NCI-H1694 treated with DMSO at 0.1 percent for 48 hours (cell line): ENCODE measurements around the gene CCDC150.
"Not testable (repeated sequence)": the region's sequence is repeated elsewhere in the genome, so short reads cannot be mapped to it uniquely, and the experiment has no call there.

ENCODE experiments used
- DNase-seq: peaks from one replicate; lab custom pipeline; 2025; lab: John Stamatoyannopoulos, UW

CCDC150 gene

DNA sequence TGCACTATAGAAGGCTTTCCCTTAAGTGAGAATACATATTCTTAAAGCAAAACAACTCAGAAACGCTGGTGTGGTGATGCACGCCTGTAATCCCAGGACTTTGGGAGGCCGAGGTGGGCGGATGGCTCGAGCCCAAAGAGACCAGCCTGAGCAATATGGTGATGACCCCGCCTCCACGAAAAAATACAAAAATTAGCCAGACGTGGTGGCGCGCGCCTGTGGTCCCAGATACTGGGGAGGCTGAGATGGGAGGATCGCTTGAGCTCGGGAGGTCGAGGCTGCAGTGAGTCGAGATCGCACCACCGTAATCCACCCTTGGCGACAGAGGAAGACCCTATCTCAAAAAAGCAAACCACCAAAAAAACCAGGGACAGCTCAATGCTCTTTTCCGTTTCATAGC lies 750 bp upstream of the CCDC150 start:
- DNase-seq: no peak

DNA sequence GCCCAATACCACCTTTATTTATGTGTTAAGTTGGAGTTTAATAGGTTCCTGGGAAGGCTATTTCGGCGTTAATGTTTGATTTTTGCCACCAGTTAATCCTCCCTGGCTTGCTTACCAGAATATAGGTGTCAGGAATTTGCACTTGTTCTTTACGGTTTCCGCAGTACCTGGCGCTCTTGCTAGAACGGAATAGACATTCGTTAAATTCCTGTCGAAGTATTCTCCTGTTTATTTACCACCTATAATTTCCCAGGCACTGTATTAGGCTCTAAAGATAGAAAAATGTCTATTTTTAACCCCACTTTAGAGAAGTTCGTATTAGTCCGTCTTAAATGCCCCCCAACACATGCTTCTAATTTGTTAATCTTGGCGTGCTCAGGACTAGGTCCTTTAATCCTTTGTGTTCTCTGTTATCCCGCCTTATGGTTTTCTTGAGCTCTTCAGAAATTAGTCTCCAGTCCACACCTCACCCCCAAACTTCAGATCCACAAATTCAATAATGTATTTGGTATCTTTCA lies 575 bp downstream of the CCDC150 start:
- DNase-seq: no peak

DNA sequence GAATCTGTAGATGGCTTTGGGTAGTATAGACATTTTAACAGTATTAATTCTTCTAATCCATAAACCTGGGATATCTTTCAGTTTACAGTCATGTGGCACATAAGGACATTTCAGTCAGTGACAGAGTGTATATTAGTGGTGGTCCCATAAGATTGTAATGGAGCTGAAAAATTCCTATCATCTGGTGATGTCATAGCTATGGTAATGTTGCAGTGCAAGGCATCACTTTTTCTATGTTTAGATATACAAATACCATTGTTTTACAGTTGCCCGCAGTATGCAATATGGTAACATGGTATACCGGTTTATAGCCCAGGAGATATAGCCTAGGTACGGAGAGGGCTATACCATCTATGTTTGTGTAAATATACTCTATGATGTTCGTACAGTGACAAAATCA lies 9.7 kb downstream of the CCDC150 start:
- DNase-seq: no peak

DNA sequence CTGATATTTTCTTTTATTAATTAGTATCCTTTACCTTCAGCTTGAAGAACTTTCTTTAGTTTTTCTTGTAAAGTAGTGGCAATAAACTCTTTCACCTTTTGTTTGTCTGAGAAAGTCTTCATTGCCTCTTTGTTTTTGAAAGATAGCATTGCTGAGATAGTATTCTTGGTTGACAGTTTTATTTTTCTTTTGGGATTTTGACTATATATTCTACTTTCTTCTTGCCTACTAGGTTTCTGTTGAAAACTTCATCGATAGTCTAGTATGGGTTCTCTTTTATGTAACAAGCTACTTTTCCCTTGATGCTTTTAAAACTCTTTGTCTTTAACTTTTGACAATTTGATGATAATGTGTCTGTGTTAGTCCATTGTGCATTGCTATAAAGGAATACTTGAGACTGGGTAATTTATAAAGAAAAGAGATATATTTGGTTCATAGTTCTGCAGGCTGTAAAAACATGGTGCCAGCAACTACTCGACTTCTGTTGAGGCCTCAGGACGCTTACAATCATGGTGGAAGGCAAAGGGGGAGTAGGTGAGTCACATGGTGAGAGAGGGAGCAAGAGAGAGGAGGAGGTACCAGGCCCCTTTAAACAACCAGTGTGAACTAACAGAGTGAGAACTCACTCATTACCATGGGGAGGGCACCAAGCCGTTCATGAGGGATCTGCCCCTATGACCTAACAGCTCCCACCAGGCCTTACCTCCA lies 12.0 kb downstream of the CCDC150 start:
- no peak for DNase-seq

DNA sequence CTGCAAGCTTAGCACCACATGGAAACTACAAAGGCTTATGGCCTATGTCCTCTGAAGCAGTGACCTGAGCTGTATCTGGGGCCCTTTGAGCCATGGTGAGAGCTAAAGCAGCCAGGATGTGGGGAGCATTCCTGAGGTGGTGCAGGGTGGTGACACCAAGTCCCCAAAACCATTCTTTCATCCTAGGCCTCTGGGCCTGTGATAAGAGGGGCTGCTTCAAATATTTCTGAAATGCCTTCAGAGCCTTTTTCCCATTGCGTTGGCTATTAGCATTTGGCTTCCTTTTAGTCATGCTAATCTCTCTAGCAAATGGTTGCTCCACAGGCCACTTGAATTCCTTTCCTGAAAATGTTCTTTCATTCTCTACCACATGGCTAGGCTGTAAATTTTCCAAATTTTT lies 13.4 kb downstream of the CCDC150 start:
- DNase-seq: no peak

DNA sequence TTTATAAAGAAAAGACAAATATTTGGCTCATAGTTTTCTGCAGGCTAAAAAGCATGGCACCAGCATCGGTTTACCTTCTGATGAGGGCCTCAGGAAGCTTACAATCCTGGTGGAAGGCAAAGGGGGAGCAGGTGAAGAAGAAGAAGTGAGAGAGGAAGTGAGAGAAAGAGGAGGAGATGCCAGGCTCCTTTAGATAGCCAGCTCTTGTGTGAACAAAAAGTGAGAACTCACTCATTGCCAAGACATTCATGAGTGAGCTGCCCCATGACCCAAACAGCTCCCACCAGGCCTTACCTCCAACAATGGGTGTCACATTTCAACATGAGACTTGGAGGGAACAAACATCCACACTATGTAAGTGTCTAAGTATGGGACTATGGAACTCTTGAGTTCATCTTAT lies 14.3 kb downstream of the CCDC150 start:
- DNase-seq: no peak

DNA sequence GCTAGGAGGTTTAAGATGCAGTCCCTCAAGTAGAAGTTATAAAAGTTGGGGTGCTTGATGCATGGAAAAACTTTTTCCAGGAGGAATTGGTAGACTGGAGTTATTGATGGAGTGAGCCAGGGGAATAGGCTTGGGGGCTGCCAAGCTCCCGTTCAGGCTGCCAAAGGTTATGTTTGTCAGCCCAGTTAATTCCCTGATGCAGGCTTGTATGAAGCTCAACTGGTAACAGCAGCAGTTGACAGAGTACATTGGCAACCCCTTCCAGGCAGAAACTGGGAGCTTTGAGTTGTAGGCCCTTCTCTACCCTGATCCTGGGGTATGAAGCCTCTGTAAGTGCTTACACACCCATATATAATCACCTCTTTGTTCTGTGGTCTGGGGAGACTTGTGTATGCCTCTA lies 16.2 kb downstream of the CCDC150 start:
- no peak for DNase-seq

DNA sequence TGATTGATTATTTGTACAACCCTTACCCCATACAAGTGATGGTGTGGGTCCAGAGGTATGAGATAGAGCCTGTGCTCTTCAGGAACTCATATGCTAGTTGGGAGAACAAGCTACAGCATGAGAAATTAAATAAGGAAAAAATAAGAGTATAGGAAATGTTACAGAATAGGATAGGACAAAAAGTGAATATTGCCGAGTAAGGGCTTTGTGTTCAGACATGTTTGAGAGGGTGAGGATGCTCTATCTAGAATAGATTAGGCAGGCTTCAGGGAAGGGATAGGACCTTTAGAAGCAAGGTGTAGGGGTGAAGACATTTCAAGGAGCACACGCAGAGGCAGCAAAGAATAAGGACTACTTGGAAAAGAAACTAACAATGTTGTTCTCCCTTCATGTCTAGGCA lies 17.8 kb downstream of the CCDC150 start:
- no peak for DNase-seq

DNA sequence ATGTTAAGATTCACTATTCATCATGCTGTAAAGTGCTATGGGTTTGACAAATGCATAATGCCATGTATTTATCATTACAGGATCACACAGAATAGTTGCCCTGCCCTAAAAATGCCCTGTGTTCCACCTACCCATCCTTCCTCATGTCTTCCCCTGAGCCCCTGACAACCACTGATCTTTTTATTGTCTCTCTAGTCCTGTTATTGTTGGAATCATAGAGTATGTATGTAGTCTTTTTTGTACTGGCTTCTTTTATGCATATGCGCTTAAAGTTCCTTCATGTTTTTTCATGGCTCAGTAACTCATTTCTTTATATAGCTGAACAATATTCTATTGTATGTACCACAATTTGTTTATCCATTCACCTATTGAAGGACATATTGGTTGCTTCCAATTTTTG lies 20.3 kb downstream of the CCDC150 start:
- DNase-seq: no peak

DNA sequence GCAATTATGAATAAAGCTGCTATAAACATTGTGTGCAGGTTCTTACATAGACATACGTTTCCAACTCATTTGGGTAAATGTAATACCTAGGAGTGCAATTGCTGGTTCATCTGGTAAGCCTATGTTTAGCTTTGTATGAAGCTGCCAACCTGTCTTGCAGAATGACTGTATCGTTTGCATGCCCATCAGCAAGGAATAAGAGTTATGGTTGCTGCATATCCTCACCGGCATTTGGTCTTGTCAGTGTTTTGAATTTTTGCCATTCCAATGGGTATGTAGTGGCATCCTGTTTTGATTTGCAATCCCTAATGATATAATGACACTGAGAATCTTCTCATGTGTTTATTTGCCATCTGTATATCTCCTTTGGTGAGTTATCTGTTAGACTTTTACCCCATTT lies 20.7 kb downstream of the CCDC150 start:
- DNase-seq: no peak

DNA sequence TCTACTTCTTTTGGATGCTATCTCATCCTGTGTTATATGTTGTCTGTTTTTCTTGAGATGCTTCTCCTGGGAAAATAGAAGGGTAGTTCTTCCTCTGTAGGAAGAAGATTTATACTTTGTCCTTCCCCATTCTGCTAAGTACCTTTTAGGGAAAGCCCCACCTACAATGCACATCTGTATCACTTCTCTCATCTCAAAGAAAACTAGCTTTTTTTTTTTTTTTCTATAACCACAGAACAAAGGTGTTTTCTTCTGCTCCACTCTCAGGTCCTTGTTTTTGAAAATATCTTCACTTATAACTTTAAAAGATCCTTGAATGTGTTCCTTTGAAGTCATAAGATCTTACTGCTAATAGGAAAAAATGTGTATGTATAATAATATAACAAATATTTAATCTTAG lies 30.8 kb downstream of the CCDC150 start:
- no peak for DNase-seq

DNA sequence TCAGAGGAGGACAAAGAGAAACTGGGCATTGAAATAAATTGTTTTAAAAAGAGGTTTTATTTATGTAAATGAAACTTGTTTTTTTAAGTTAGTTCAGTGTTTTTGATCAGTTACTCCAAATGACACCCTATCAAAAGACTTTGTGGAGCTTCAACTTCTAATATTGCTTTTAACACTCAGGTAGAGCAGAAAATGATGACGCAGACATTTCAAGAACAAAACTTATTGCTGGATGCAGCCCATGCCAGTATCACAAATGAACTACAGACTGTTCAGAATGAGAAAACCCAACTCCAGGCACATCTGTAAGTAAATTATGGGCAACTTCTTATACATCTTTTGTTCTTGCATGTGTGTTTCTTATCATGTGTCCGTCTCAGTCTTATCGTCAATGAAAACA lies 36.4 kb downstream of the CCDC150 start:
- DNase-seq: no peak

DNA sequence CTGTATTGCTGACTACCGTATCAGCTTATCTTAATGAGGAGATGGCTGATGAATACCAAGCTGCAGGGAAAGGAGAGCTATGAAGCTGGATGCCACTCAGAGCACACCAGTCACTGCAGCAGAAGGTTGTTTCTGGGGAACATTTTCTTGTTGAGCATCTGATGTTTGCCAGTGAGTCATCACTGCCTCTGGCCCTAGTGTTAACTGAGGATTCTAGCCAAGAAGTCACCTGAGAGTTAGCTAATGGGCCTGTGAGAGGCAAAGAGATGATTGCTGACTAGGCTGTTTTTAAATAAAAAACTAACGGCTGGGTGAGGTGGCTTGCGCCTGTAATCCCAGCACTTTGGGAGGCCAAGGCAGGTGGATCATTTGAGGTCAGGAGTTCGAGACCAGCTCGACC lies 37.9 kb downstream of the CCDC150 start:
- no peak for DNase-seq

DNA sequence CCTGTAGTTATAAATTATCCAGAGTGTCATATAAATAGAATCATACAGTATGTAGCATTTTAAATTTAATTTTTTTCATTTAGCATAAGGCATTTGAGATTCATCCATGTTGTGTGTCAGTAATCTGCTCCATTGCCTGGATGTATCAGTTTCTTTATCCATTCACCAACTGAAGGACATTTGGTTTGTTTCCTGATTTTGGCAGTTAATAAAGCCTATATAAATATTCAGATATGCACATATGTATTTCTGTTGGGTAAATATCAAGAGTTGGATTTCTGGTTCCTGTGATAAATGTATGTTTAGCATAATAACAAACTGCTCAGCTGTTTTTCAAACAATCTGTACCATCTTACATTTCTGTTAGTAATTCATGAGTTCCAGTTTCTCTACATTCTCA lies 39.9 kb downstream of the CCDC150 start:
- DNase-seq: no peak

DNA sequence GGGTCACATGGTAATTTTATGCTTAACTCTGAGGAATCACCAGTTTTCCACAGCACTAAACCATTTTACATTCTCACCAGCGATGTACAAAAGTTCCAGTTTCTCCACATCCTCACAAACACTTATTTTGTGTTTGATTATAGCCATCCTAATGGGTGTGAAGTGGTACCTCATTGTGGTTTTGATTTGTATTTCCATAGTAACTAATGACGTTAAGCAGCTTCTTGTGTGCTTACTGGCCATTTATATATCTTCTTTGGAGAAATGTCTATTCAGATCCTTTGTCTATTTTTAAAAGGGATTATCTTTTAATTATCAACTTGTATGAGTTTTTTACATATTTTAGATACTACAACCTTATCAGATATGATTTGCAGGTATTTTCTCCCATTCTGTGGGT lies 42.0 kb downstream of the CCDC150 start:
- no peak for DNase-seq

DNA sequence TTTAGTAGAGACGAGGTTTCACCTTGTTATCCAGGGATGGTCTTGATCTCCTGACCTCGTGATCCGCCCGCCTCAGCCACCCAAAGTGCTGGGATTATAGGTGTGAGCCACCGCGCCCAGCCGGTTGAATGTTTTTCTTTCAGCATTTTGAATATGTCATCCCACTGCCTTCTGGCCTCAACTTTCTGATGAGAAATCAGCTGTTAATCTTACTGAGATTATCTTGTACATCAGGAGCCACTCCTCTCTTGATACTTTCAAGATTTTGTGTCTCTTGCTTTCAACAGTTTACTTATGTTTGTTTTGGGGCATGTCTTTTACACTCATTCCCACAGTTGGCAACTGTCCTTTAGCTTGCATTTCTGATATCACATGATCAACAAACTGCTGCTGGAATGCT lies 46.3 kb downstream of the CCDC150 start:
- DNase-seq: no peak

DNA sequence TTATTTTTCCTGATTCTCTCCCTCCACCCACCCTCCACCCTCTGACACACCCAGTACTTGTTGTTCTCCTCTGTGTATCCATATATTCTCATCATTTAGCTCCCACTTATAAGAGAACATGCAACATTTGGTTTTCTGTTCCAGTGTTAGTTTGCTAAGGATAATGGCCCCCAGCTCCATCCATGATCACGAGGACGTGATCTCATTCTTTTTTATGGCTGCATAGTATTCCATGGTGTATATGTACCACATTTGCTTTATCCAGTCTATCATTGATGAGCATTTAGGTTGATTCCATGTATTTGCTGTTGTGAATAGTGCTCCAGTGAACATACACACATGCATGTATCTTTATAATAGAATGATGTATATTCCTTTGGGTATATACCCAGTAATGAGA lies 47.2 kb downstream of the CCDC150 start:
- DNase-seq: not testable (repeated sequence)

DNA sequence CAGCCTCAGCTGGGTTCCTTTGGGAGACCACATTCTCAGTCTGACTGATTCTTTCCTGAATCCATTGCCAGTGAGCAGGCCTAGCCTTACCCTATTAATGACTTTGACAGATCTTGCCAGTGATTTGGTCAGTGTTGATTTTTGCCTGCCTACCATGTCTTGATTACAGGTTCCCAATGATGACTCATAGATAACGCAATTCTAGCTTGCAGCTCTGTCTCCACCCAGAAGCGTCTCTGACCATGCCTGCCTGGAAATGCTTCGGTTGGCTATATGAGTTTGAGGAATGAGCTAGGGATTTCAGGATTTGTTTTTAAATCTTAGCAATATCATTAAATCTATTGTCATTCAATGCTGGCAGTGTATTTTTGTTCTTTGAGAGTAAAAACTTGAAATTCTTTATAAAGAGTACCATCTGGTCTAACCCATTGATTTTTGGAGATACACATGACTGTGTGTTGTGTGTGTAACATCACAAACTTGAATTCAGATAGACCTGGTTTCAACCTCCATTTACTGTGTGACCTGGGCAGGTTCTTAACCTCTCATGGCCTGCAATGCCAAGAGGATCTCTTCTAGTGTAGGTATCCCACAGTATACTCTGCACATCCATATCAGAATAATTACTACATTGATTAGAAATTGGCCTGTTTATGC lies 57.0 kb downstream of the CCDC150 start:
- DNase-seq: no peak

DNA sequence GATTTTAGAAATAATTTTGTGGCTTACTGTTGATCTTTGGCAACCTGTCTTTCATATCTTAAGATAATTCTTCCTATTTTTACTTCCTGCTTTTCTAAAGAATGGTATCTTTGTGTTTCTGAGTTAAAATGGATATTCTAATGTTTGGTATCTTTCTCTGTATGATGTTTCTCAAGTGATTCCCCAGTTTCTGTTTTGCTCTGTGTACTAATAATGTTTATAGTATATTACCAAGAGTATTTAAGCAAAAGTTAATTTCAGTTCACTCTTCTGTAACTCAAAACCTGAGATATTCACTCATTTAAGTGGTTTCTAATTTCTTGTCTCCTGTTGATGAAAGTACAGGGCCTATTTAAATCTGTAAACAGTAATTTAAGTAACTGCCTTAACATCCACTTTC lies 58.3 kb downstream of the CCDC150 start:
- DNase-seq: no peak

DNA sequence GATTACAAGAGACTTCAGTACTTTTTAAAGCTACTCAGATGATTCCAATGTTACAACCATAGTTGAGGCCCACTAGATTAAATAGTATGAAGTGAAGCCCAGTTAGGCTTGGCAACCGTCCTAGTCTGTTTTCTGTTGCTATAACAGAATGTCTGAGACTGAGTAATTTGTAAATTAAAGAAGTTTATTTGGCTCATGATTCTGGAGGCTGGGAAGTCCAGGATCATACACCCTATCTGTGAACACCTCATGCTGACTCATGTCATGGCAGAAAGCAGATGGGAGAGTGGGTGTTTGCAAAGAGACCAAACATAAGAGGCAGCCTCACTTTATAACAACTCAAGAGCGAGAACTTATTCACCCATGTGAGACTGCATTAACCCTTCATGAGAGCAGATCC lies 63.1 kb downstream of the CCDC150 start:
- DNase-seq: no peak

DNA sequence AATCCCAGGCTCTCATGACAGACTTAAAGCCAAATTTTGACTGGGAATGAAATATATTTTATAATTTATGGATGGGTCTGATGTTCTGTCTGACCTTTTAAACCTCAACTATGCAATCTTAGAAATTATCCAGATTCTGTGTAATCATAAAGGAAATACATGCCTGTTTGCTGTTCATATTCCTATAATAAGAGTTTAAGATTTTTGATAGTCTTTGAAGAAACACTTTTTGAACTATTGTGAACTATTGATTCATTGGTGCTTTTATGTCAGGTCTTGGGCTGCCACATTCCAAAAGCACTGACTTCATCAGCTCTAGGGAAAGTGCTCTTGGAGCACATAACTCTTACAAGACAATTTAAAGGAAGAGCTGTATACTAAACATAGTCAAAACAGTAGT lies 64.2 kb downstream of the CCDC150 start:
- DNase-seq: no peak

DNA sequence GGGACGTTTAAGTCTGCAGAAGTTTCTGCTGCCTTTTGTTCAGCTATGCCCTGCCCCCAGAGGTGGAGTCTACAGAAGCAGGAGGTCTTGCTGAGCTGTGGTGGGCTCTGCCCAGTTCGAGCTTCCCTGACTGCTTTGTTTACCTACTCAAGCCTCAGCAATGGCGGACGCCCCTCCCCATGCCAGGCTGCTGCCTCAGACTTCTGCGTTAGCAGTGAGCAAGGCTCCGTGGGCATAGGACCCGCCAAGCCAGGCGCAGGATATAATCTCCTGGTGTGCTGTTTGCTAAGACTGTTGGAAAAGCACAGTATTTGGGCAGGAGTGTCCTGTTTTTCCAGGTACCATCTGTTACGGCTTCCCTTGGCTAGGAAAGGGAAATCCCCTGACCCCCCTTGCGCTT lies 70.5 kb downstream of the CCDC150 start:
- DNase-seq: not testable (repeated sequence)

DNA sequence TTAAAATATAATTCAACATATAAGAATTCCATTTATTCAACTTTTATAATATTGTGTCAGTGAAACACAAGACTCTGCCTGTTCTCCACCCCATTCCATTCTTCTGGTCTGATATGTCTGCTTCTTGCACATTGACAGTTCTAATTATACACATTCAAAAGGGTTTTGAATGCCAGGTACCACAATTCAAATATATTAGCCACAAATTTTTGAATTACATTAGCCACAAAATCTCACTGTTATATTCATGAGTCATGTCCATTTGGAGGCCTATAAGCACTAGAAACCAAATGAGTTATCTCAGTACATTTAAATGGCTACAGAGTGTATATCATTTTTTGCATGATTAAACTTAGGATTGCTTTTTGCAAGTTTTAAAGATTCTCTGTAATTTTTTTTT lies 72.1 kb downstream of the CCDC150 start:
- DNase-seq: no peak

DNA sequence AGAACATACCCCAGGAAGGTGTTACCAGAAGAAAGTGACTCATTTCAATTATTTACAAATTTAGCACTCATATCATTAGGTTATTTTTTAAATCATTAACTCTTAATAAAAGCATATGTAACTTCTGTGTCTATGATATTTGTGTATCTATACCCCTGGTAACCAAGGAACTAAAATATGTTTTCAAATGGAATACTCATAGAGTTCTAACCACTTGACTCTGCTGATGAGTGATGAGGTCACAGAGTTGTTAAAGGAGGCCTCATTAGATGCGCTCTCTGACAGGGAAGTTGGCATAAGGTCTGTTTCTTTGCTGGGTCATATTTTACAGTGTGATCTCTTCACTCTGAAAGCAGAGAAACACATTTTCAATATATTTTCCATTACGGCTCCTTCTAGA lies 73.4 kb downstream of the CCDC150 start:
- no peak for DNase-seq
